Astrocyte (in vitro differentiated cells and primary cell): Measurements from ENCODE around the gene ZNF407. TPM values are rescaled to one million over a fixed set of nuclear protein-coding genes. Genes with fewer than 3 reads are reported as not detected.

Experiments used
- DNase-seq: peaks from one replicate; pipeline ENCODE4 v3.0.0-alpha.2; 2010; ENCODE audit warnings: low read depth
- FAIRE-seq: peaks from 2 replicates; lab custom pipeline; 2011; peaks lifted over from hg19 to GRCh38; lab: Jason Lieb, UNC
- H2AFZ ChIP-seq: 2 replicates; pipeline ENCODE4 v1.6.0; 2012; ENCODE audit warnings: low read depth, low read length, inconsistent platforms
- H3K27ac ChIP-seq: 2 replicates; pipeline ENCODE4 v1.5.1; 2011; ENCODE audit warnings: low read depth, low read length, inconsistent platforms
- H3K27me3 ChIP-seq: 2 replicates; pipeline ENCODE4 v1.6.0; 2011; ENCODE audit warnings: low read length, inconsistent platforms; ENCODE audit not compliant: insufficient read depth
- H3K36me3 ChIP-seq: 2 replicates; pipeline ENCODE4 v1.5.1; 2011; ENCODE audit warnings: low read length, inconsistent platforms; ENCODE audit not compliant: insufficient read depth
- H3K4me1 ChIP-seq: 2 replicates; pipeline ENCODE4 v1.5.1; 2011; ENCODE audit warnings: low read length, inconsistent platforms; ENCODE audit not compliant: insufficient read depth
- H3K4me2 ChIP-seq: 2 replicates; pipeline ENCODE4 v1.6.0; 2012; ENCODE audit warnings: low read length, inconsistent platforms
- H3K4me3 ChIP-seq: 2 replicates; pipeline ENCODE4 v1.5.1; 2011; ENCODE audit warnings: low read depth, mild to moderate bottlenecking, low read length, inconsistent platforms; ENCODE audit not compliant: insufficient read depth
- H3K79me2 ChIP-seq: 2 replicates; pipeline ENCODE4 v1.6.0; 2012; ENCODE audit warnings: mild to moderate bottlenecking, low read length, inconsistent platforms; ENCODE audit not compliant: insufficient read depth
- H3K9ac ChIP-seq: 2 replicates; pipeline ENCODE4 v1.6.0; 2012; ENCODE audit warnings: mild to moderate bottlenecking, low read length, inconsistent platforms
- H3K9me3 ChIP-seq: 2 replicates; pipeline ENCODE4 v1.5.1; 2012; ENCODE audit warnings: low read depth, mild to moderate bottlenecking, low read length, inconsistent platforms; ENCODE audit not compliant: insufficient read depth
- H4K20me1 ChIP-seq: 2 replicates; pipeline ENCODE4 v1.6.0; 2012; ENCODE audit warnings: low read length, inconsistent platforms; ENCODE audit not compliant: insufficient read depth
- H3K27ac Mint-ChIP-seq: one replicate; pipeline ENCODE4 v1.8.0; 2021; ENCODE audit warnings: mild to moderate bottlenecking, mixed read lengths; ENCODE audit not compliant: unreplicated experiment
- H3K27me3 Mint-ChIP-seq: one replicate; pipeline ENCODE4 v1.8.0; 2021; ENCODE audit warnings: low read depth, mixed read lengths; ENCODE audit not compliant: unreplicated experiment
- H3K36me3 Mint-ChIP-seq: one replicate; pipeline ENCODE4 v1.8.0; 2021; ENCODE audit warnings: low read depth, mixed read lengths; ENCODE audit not compliant: unreplicated experiment
- H3K4me1 Mint-ChIP-seq: one replicate; pipeline ENCODE4 v1.8.0; 2021; ENCODE audit warnings: low read depth, mixed read lengths; ENCODE audit not compliant: unreplicated experiment
- H3K4me3 Mint-ChIP-seq: one replicate; pipeline ENCODE4 v1.8.0; 2021; ENCODE audit warnings: mild to moderate bottlenecking, moderate library complexity, mixed read lengths; ENCODE audit not compliant: unreplicated experiment
- H3K9me3 Mint-ChIP-seq: one replicate; pipeline ENCODE4 v1.8.0; 2021; ENCODE audit warnings: mild to moderate bottlenecking, mixed read lengths; ENCODE audit not compliant: unreplicated experiment
- EZH2 ChIP-seq: IDR thresholded peaks from 2 replicates; pipeline ENCODE4 v1.6.1; 2012; ENCODE audit warnings: mild to moderate bottlenecking, low read length, inconsistent platforms; ENCODE audit not compliant: insufficient read depth
- total RNA-seq: library from RNA; stranded (reverse); gene quantifications from 2 replicates; pipeline ENCODE4 v1.2.1, GENCODE V29; 2021
- TF ChIP-seq, protein P1 (sequence below): IDR thresholded peaks from 2 replicates; pipeline ENCODE4 v1.5.1; 2011; ENCODE audit warnings: low read depth, mild to moderate bottlenecking, inconsistent platforms, low read length, moderate library complexity; ENCODE audit not compliant: insufficient read depth

Gene ZNF407
- total RNA-seq, 1 donor from 2014 or later: 13.8 TPM

- Histone ChIP-seq H4K20me1 (no peaks in the 10 kb centered on the region), H3K4me2 (no peak overlapping the region), H2AFZ (no peak overlapping the region), H3K9ac (no peak overlapping the region), H3K27me3 (no peaks in the 10 kb centered on the region), H3K9me3 (peaks cover 8% of the 10 kb centered on the region), H3K4me3 (no peak overlapping the region), H3K4me1 (no peaks in the 10 kb centered on the region), H3K27ac (no peak overlapping the region), H3K79me2 (no peaks in the 10 kb centered on the region), H3K36me3 (no peaks in the 10 kb centered on the region)
- DNase-seq (no peak), FAIRE-seq (no peak)
- Mint-ChIP-seq H3K4me1 (no peaks in the 10 kb centered on the region), H3K27ac (no peak overlapping the region), H3K36me3 (no peaks in the 10 kb centered on the region), H3K27me3 (no peaks in the 10 kb centered on the region), H3K9me3 (peaks cover 2% of the 10 kb centered on the region), H3K4me3 (no peak overlapping the region)
- TF ChIP-seq, protein P1, sequence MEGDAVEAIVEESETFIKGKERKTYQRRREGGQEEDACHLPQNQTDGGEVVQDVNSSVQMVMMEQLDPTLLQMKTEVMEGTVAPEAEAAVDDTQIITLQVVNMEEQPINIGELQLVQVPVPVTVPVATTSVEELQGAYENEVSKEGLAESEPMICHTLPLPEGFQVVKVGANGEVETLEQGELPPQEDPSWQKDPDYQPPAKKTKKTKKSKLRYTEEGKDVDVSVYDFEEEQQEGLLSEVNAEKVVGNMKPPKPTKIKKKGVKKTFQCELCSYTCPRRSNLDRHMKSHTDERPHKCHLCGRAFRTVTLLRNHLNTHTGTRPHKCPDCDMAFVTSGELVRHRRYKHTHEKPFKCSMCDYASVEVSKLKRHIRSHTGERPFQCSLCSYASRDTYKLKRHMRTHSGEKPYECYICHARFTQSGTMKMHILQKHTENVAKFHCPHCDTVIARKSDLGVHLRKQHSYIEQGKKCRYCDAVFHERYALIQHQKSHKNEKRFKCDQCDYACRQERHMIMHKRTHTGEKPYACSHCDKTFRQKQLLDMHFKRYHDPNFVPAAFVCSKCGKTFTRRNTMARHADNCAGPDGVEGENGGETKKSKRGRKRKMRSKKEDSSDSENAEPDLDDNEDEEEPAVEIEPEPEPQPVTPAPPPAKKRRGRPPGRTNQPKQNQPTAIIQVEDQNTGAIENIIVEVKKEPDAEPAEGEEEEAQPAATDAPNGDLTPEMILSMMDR: no peak
- TF ChIP-seq EZH2: no peak
These were observed 491.0 kb downstream of the ZNF407 start for GRCh38 chr18:75088622-75089211.

DNA sequence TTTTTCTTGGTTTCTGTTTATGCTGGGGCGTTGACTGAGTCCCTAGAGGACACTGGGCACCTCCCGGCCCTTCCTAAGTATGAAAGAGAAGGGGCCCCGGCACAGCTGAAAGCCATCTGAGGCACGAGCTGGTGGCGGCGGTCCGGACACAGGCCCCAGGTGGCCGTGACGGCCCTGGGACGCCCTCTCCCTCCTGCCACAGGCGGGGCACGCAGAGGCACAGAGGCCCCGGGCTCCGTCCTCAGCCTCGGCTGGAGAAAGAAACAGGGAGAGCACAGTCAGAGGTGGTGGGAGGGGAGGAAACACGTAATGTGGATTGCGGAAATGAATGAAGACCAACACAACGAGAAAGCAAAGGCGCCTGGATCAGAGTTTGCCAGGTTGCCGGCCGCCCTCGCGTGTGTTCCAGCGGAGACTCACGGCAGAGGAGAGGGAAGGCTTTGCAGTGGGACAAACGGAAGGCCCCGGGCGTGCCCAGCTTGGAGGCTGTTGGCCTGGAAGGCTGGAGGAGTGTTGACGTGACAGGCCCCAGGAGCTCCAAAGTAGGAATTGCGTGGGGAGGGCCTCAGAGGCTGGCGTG is 492.2 kb downstream of the ZNF407 start:
- no peak for FAIRE-seq
- H3K4me3 ChIP-seq: no peak overlapping the region
- no peak overlapping the region for H2AFZ ChIP-seq
- Mint-ChIP-seq H3K4me3 (no peak overlapping the region), H3K36me3 (no peaks in the 10 kb centered on the region), H3K4me1 (no peaks in the 10 kb centered on the region), H3K27ac (no peak overlapping the region), H3K9me3 (peaks cover 2% of the 10 kb centered on the region), H3K27me3 (no peaks in the 10 kb centered on the region)
- no peak overlapping the region for H3K27ac ChIP-seq
- H3K79me2 ChIP-seq: no peaks in the 10 kb centered on the region
- H3K9me3 ChIP-seq: peaks cover 8% of the 10 kb centered on the region
- no peak overlapping the region for H3K9ac ChIP-seq
- H3K4me2 ChIP-seq: no peak overlapping the region
- no peaks in the 10 kb centered on the region for H4K20me1 ChIP-seq
- H3K4me1 ChIP-seq: no peaks in the 10 kb centered on the region
- TF ChIP-seq EZH2: no peak
- no peak for DNase-seq
- no peaks in the 10 kb centered on the region for H3K27me3 ChIP-seq
- H3K36me3 ChIP-seq: no peaks in the 10 kb centered on the region

DNA sequence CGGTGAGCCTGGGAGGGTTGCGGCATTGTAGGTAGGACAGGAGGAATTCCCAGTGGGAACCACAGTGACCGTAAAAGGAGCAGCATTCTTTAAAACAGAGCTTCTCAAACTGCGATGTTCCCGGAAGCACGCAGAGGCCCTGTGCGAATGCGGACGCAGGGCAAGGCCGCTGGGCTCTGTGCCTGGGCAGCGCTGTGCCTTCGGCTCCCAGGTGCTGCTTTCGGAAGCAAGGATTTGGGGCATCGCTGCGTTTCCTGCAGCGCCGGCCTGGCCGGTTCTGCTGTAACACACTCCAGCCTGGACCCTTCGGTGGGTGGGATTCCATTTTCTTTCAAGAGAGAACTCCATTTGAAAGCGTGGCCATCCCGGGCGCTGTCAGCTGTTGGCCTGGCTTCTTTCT is 492.7 kb downstream of the ZNF407 start:
- Histone ChIP-seq H3K4me3 (no peak overlapping the region), H2AFZ (no peak overlapping the region), H3K9ac (no peak overlapping the region), H3K4me1 (no peaks in the 10 kb centered on the region), H3K4me2 (no peak overlapping the region), H3K79me2 (no peaks in the 10 kb centered on the region), H4K20me1 (no peaks in the 10 kb centered on the region), H3K9me3 (peaks cover 8% of the 10 kb centered on the region), H3K27me3 (no peaks in the 10 kb centered on the region), H3K36me3 (no peaks in the 10 kb centered on the region), H3K27ac (no peak overlapping the region)
- Mint-ChIP-seq H3K4me3 (no peak overlapping the region), H3K9me3 (peaks cover 2% of the 10 kb centered on the region), H3K4me1 (no peaks in the 10 kb centered on the region), H3K36me3 (no peaks in the 10 kb centered on the region), H3K27ac (no peak overlapping the region), H3K27me3 (no peaks in the 10 kb centered on the region)
- FAIRE-seq: no peak
- TF ChIP-seq, protein P1: no peak
- no peak for TF ChIP-seq EZH2
- DNase-seq: no peak
